GM11168 (cell line): ENCODE results near the gene SOCS7.

ENCODE experiments used
- in situ Hi-C: fragments of 300-500 bp; cut with MboI; formaldehyde crosslinking; loops from one replicate; pipeline ENCODE4 v1.12.0; 2022; ENCODE audit warnings: low sequenced_read_pairs; ENCODE audit not compliant: unreplicated experiment

Gene SOCS7, protein sequence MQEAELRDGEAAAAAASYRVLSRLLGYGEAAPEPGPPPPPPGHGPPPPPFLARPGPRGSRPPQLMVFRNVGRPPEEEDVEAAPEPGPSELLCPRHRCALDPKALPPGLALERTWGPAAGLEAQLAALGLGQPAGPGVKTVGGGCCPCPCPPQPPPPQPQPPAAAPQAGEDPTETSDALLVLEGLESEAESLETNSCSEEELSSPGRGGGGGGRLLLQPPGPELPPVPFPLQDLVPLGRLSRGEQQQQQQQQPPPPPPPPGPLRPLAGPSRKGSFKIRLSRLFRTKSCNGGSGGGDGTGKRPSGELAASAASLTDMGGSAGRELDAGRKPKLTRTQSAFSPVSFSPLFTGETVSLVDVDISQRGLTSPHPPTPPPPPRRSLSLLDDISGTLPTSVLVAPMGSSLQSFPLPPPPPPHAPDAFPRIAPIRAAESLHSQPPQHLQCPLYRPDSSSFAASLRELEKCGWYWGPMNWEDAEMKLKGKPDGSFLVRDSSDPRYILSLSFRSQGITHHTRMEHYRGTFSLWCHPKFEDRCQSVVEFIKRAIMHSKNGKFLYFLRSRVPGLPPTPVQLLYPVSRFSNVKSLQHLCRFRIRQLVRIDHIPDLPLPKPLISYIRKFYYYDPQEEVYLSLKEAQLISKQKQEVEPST

DNA sequence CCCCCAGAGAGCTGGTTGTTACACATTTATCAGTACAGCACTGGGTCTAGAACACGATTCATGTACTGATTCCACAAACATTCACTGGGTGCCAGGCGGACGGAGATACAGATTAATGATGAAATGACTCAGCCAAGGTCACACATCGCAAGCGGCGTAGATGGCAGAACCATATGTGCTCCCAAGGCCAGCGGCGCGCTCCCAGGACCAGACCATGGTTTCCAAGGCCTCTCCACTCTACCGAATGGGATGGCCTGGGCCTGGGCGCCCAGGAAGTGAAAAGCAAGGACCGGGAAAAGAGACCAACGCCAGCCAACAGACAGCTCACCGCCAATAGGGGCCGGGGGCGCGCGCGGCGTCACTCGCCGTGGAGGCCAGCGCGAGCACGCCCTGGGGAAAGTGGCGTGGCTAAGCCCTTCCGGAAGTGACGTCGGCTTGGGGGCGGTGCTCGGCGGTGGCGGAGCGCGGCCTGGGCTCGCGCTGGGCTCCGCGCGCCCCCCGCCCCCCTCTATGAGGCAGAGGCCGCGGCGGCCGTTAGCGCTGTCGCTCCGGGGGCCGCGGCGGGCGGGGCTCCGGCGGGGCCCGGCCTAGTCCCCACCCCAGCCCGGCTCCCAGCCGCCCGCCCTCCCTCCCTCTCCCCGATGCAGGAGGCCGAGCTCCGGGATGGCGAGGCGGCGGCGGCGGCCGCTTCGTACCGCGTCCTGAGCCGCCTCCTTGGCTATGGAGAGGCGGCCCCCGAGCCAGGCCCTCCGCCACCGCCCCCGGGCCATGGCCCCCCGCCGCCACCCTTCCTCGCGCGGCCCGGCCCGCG lies at the start of gene SOCS7:
Gene SOCS7 (plus strand): TSS at position 433 of the 811 bp plus-strand sequence. CDS start 209 bp downstream, at position 642.
- in situ Hi-C loops: no loop called here

DNA sequence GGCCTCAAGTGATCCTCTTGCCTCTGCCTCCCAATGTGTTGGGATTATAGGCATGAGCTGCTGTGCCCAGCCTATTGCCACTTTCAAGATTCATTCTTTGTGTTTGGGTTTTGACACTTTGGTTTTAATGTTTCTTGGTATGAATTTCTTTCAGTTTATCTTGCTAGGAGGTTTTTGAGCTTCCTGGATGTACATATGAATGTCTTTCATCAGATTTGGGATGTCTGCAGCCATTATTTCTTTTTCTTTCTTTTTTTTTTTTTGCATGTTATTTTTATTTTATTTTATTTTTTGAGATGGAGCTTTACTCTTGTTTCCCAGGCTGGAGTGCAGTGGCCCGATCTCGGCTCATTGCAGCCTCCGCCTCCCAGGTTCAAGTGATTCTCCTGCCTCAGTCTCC lies 36.1 kb upstream of the SOCS7 start:
- in situ Hi-C loops: no loop called here

DNA sequence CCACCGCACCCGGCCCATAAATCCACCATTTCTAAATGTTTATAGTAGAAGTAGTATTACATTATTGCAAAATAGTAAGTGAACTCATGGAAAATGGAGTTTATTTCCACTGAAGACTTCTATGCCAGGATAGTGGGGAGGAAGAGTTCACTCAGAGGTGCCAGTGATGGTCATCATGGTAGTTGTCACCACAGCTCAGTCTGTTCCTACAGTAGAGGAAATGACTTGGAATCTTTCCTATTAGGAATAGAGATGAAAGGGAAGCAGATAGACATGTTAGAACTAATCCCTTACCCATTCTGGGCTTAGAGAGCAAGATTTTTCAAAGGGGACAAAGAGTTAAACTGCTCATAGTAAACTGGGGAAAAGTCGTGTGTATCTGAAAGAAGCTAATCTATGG lies 34.6 kb upstream of the SOCS7 start:
- in situ Hi-C loops: no loop called here

DNA sequence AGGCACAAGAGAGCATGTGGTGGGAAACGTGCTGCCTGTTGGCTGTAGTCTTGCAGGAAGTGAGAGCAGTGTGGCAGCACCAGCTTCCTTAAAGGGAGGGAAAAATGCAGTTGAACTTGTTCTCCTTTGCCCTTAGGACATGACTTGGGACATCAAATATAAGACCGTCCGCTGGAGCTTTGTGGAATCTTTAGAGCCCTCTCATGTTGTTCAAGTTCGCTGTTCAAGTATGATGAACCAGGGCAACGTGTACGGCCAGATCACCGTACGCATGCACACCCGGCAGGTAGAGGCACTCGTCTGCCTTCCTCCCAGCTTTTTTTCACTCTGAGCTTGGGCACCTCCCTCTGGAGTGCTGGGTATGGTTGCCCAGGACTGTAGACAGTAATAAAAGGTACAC lies 31.2 kb upstream of the SOCS7 start:
- in situ Hi-C loops: no loop called here

DNA sequence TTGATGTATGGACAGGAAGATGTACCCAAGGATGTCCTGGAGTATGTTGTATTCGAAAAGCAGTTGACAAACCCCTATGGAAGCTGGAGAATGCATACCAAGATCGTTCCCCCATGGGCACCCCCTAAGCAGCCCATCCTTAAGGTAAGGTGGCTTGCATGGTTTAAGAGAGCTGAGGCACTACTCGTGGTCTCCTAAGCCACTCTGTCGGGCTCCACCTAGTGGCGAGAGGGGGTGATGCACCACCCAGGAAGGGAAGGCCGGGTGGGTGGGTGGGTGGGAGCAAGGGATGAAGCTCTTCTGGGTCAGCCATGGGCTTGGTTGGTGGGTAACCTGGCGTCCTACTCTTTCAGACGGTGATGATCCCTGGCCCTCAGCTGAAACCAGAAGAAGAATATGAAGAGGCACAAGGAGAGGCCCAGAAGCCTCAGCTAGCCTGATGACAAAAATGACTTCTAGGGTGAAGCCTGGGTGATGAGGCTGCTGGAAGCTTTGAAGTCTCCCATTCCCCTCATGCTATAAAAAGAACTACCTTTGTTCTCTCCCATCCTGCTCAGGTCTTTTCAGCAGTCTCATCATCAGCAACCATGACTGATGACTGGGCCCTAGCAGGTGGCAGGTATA lies 29.4 kb upstream of the SOCS7 start:
- in situ Hi-C loops: no loop called here

DNA sequence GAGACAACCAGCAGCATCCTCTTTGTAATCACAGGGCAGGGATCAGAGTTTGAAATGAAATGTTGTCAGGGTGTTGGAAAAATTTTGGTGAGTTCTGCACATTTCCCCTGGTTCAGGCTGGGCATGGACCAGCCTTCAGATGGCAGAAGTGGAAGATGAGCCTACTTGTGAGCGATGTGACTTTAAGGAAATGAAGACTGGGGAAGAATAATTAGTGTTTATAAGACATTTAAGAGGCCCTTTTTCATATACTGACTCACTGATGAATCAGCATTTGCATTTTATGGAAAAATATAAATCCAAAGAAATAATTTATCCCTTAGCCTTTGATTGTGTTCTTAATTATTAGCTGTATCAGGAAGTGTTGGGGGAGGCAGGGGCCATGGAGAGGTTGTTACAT lies 28.7 kb upstream of the SOCS7 start:
- in situ Hi-C loops: no loop called here

DNA sequence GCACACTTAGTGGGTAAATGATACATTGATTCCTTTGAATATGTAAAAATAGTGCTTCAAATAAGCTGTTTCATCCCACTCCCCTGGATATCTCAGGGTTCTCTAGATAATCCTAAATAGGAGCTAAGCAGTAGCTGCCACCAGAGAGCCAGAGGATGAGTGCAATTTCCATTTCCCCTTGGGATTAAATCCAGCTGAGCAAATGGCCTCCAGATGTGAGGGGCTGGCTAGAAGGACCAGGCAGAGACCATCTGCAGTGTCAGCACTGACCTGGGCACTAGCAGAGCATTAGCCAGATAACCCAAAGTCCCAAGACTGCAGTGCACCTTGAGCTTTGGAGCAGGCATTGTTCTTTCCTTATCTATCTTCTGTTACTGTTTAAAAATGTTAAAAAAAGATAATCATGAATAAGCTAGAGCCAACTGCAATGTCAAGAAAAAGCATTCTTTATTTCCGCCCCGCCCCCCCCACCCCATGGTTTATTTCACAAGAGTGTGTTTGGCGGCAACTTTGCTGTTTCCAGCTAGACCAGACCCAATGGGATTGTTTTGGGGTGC lies 27.4 kb upstream of the SOCS7 start:
- in situ Hi-C loops: no loop called here

DNA sequence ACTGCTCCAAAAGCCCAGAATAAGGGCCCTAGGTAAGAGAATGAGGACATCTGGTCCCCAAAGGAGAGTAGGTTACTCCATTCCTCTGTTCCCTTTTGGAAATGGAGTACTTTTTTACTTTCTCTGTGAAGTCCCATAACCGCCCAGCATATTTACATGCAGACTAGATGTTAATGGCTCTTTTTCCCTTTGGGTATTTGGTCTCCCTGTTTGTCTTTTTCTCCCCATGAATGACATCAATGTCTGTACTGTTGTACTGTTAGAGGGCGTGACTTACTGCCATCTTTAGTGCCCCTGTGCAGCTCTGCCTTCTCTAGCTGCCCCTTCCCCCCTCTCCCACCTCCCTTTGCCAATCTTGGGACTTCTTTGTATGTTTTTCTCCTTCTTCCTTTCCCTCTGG lies 26.9 kb upstream of the SOCS7 start:
- in situ Hi-C loops: loop anchor here (25.0 kb wide), 1 partner anchor 163 kb away; no protein-coding TSS in a partner anchor

DNA sequence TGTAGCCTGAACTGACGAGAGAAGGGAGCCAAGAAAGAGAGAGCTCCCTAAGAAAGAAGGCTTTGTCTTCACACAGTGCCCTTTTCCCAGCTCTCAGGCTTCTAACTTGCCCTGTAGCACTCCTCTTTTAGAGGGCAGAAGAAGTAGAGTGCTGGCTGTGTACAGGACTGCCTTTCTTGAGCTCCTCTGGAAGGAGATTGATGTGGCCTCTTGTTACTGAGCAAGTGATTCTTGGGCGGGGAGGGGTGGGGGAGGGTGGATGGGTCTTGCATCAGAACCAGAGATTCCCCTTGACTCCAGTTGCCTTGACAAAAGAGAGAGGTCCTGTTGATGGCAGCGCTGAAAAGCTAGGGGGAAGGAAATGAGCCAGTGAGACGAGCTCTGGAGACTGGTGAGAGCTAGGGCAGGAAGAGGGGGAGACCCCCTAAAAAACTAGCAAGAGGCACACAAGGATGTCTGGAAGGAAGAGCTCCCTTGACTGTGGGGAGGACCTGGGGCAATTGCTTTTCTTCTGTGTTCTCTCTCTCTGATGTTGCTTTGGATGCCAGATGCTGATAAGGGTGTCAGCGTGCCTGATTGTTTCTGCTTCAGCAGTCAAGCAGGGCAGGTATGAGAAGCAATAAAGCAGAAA lies 26.3 kb upstream of the SOCS7 start:
- in situ Hi-C loops: loop anchor here (25.0 kb wide), 1 partner anchor 162 kb away; no protein-coding TSS in a partner anchor

DNA sequence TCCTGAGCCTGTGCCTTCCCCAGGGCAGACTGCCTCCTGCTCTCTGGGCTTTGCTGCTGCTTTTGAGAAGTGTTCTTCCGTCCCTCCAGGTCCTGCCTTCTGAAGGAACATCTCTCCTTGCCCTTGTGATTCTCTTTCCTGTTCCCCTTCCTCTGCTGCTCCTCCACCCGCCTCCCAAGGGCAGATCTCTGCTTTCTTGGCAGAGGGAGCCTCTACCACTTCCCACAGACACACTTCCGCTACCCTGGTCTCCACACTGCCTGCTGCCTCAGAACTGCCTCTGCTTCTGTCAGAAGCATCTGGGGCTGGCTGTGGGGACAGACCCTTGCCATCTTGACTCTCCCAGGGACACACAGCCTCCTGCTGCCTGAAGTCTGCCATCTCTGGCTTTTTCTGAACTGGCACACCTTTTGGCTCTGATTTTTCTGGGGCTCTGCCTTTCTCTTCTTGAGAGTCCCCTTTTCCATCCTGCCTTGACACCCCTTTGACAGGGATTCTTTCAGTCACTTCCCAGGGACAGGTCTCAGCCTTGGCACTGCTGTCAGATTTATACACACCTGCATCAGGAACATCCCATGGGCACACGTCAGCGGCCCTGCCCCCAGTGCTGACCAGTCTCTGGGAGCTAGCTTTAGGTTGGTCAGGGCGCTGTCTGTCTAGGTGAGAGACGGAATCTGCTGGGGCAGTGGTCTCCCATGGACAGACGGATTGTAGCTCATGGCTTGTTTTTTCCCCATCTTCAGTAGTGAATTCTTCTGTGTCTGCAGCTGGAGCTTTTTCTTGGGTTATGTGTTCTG lies 24.4 kb upstream of the SOCS7 start:
- in situ Hi-C loops: loop anchor here (25.0 kb wide), 1 partner anchor 160 kb away; no protein-coding TSS in a partner anchor

DNA sequence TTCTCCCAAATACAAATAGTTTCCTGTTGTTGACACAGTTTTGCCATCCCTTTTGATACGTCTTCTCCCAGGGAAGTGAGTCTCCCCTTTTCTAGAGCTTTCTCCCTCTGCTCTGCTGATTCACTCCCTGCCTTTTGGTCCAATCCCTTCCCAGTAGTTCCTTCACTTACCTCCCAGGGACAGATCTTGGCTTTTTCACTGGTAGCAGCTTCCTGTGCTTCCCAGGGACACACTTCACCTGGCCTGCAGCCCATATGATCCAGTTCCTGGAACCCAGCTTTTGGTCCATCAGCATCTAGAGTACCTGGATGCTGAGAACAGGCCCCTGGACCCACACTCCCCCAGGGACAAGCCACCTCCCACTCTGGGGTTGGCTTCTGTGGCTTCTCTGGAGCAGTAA lies 23.7 kb upstream of the SOCS7 start:
- in situ Hi-C loops: loop anchor here (25.0 kb wide), 1 partner anchor 159 kb away; no protein-coding TSS in a partner anchor

DNA sequence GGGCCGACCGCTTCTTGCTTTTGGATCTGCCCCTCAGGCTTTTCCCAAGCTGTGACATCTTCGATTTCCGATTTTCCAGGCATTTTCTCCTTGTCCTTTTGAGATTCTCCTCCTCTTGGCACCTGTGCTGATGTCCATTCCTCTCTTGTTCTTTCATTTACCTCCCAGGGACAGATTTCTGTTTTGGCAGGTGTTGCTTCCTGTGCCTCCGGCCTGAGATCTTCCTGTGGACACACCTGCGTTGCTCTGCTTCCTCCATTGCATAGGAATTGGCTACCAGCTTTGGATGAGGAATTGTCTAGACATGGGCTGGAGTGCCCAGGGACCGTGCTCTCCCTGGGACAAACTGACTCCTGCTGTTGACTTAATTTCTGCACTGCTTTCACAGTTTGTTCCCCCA lies 23.0 kb upstream of the SOCS7 start:
- in situ Hi-C loops: loop anchor here (25.0 kb wide), 1 partner anchor 159 kb away; no protein-coding TSS in a partner anchor

DNA sequence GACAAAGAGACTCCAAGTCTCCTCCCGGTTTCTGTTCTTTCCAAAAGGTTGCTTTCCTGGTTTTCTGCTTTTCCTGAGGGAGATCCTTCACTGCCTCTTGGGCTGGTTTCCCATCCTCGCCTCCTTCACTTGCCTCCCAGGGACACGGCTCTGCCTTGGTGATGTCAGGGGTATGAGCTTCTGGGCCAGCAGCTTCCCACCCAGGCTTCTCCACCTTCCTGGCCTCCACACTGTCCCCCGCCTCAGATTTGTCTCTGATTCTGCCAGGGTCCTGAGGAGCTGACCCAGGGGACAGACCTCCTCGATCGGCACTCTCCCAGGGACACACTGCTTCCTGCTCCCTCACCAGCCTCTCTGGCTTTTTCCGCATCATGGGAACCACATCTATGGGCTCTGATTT lies 22.4 kb upstream of the SOCS7 start:
- in situ Hi-C loops: loop anchor here (25.0 kb wide), 1 partner anchor 158 kb away; no protein-coding TSS in a partner anchor

DNA sequence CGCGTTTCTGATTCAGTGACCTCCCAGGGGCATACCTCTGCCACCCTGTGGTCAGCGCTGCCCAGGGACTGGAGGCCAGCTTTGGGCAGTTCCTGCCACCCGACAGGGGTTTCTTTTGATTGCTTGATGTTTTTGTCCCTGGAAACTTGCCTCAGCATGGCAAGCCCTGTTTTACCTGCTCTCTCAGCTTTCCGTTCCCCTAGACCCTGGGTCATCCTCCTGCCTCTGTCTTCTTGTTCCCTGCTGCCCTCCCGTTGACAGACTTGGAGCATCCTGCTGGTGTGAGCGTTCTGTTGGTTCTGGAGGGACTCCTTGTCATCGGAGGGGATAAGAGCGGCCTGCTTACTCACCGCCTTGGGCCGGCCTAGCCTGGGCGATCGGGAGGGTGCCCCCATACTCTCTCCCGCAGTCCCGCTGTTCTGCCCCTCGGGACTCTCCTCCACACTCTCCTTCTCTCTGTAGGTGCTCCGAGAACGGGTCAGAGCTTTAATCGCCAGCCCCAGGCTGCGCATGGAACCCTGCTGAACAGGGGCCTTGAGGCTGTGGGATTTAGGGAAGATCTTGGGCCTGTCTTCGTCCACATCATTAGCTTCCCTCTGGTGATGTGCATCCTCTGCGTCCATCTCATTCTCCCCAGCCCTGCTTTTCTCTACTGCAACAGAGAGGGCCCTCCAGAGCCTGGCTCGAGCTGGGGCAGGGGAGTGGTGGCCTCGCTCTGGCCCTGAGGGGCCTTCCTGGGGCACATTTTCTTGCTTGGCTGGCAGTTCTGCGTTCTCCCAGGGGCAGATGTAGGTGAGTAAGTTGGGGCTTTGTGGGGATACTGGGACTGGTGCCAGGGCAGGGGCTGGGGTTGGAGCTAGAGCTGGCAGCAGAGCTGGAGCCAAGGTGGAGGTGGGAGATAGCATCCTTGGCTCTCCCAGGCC lies 21.6 kb upstream of the SOCS7 start:
- in situ Hi-C loops: loop anchor here (25.0 kb wide), 1 partner anchor 157 kb away; no protein-coding TSS in a partner anchor

DNA sequence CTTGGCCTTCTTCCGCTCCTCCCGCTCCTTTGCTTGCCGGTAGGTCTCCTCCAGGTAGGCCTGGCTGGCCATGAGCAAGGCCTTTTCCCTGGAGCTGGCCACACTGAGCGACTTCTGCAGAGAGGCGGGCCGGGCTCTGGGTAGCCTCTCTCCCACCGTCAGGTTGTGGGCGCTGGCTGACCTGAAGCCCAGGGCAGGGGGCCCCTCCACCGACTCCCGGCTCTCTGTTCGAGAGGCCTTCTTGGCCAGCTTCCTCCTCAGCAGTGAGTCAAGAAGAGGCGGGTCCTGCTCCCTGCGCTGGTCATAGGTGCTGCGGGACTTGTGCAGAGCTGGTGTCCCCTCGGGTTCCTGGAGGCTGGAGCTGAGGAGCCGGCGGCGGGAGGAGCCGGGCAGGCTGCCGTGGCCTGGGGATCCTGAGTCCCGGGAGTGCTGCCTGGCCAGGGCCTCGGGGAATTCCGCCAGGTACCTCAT lies 20.7 kb upstream of the SOCS7 start:
- in situ Hi-C loops: loop anchor here (25.0 kb wide), 1 partner anchor 156 kb away; no protein-coding TSS in a partner anchor

DNA sequence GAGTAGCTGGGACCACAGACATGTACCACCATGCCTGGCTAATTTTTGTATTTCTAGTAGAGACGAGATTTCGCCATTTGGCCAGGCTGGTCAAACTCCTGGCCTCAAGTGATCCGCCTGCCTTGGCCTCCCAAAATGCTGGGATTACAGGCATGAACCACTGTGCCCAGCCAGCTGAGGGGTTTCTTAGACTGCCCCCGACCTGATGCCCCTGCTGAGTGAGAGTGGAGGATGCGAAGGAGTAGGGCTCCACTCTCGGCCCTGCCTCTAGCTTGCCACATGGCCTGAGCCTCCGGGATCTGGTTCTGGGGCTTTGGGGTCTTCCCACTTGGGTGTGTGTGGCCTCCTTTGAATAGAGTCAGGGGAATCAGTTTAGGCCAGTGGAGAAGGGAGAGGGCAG lies 18.9 kb upstream of the SOCS7 start:
- in situ Hi-C loops: loop anchor here (25.0 kb wide), 1 partner anchor 155 kb away; no protein-coding TSS in a partner anchor

DNA sequence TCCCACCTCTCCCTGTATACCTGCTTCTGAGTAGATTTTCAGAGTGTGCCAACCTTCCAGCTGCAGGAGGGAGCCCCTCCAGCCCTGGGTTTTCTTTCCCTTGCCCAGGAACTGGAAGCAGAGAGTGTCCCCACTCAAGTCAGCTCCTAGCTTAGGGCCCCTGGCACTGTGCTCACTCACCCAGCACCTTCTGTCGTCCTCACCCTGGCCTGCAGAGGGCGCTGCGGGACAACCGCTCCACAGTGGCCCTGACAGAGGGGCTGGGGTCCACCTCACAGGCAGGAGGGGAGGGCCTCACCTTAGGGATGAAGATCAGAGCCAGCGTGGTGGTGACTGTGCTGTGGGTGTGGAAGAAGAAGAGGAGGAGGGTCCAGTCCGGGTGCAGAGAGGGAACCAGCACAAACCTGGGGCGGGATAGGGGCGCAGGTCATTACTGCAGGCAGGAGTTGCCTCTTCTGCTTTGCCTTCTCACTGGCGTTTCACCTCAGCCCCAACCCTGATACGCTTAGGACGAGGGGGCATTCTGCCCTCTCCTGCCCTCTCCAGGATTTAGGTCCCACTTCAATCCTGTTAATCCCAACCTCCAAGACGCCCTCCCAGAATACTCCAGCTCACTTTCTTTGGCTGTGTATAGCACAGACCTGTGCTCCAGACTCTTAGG lies 17.9 kb upstream of the SOCS7 start:
- in situ Hi-C loops: loop anchor here (25.0 kb wide), 1 partner anchor 154 kb away; no protein-coding TSS in a partner anchor
